ENCODE measurements around the gene ZNF503.

ZNF503 gene

DNA sequence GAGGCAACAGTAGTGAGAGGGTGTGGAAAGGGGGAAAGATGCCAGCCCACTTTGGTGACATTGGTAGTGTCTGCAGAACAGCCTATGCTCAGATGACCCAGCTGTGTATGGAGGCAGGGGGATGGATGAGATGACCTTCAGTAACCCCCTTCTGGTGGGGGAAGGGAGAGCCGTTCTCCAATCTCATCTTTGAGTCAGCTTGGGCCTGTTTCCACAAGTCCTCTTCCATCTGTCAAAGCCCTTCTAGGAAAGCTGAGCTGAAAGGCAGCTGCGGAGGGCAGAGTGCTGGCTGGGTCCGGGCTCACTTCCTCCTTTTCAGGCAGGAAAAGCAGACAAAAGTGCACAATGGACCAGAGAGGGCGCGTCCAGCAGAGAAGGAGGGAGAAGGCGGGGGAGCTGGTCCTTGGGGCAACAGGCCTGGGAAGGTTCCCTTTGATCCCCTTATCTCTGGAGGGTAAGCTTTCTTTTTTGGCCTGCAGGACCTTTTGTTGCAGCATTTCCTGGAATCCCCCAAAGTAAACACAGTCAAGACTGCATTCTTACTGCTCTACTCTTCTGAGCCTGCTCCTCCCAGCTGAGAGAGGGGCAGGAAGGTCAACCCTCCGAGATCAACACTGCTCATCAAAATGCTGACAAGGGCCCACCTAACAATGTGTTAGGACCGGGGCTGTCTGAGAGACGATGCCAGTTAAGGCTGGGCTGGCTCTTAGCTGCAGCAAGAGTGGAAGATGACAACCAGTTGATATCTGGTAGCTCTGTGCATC, 28.6 kb upstream of the ZNF503 start:
- DNase-seq, result peak; percentile 11

GRCh38 chr10:75429159-75429827, 27.7 kb upstream of the ZNF503 start:
- DNase-seq, result no peak

DNA sequence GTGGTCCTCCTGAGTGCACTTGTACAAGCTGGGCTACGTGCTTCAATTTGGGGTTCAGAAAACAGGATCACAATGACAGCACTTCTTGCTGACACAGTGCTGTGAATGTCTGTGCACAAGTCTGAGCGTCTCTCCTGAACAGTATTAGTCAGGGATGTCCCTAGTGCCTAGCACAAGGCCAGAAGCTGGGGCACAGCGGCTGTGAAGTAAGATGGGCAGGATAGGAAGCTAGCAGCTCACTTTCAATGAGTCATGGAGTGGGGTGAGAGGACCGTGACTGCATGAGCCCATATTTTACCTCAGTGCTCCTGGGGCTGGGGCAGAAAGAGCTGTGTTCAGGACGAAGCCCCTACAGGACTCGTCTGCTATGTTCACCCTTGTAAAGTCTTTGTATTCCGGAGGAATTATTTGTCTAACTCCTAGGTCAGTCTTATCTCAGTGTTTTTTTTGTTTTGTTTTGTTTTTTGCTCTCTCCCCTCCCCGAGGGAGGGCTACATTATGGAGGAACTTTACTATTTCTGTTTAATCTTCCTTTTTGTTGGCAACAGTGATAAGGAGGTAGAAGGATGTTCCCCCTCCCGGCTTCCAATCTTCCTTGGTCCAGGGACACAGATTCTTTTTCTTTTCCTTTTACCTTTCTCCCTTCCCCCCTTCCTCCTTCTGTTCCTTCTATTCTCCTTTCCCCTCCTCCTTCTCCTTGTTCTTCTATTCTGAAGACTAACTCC, 27.0 kb upstream of the ZNF503 start:
- no peak for DNase-seq

GRCh38 chr10:75427951-75428350, 26.4 kb upstream of the ZNF503 start:
- DNase-seq, result no peak

- DNase-seq, result no peak
Measured at GRCh38 chr10:75426880-75427279, 25.3 kb upstream of the ZNF503 start.

- no peak for DNase-seq
Measured at GRCh38 chr10:75425291-75426079, 23.9 kb upstream of the ZNF503 start.

DNA sequence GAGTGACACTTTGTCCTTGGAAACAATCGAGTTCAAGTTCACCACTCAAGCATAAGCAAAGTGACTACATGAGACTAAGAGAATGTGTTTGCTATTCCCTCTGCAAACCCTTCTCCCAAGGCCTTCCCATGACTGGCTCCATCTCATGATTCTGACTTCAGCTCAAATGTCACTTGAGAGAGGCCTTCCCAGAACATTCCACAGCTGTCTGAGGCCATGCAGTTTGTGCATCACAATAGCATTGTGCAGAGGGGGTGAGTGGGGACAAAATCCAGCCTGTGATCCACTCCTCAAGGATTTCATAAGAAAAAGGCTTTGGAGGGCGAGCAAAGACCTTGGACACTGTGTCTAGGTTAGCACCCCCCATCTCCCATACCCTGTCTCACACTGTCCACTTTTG, 23.0 kb upstream of the ZNF503 start:
- no peak for DNase-seq

DNA sequence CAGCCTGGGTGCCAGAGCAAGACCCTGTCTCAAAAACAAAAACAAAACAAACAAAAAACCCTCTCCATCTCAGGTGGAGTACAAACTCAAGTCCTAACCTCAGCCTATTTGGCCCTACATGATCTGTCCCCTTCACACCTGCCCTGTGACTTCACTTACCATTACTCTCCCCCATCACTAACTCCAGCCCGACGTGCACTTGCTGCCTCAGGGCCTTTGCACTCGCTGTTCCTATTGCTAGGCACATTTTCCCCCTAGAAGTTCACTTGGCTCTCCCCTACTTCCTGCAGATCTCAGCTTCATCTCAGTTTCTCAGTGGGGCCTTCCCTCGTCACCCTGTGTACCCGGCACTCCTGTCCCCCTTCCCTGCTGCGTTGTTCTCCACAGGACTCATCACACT, 21.3 kb upstream of the ZNF503 start:
- DNase-seq, result no peak

DNA sequence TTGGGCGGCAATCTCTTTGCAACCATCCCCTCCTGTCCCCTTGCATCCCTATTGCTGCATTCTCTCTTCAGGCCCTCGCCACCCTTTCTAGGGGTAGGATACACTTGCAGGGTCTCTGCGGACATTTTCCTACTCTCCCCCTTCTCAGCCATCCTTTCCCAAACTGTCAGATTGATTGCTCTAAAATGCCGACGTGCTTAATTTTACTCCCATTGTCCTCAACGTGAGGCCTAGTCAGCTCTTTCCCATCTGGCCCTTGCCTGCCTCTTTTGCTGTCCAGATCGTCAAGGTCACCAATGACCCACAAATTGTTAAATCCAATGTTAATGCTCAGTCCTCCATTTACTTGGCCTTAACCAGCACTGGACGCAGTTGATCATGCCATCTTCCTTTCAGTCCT, 17.1 kb upstream of the ZNF503 start:
- no peak for DNase-seq

- no peak for DNase-seq
Measured at GRCh38 chr10:75418293-75418692, 16.7 kb upstream of the ZNF503 start.

DNA sequence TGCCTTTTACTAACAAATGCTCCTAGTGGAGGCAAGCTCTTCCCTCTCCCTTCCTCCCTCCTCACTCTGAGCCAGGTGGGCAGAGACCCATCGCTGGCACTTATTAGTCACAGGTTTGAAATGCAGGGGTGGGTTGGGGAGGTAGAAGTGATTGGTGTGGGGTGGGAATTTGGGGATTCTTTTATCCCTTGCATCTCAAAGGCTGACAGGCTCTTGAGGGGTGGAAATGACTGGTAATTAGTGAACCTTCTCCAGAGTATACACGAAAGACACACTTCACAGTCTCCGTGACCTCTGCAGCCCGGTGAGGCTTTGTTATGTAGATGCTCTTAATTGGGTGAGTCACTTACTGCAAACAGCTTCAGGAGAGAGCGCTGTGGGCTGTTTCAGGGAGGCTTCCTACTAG, 16.0 kb upstream of the ZNF503 start:
- DNase-seq, result no peak

- DNase-seq, result no peak
Measured at GRCh38 chr10:75414527-75414926, 13.0 kb upstream of the ZNF503 start.

GRCh38 chr10:75410132-75411005, 8.8 kb upstream of the ZNF503 start:
- no peak for DNase-seq

- DNase-seq, result peak; percentile 26
Measured at GRCh38 chr10:75408911-75409885, 7.6 kb upstream of the ZNF503 start.

DNA sequence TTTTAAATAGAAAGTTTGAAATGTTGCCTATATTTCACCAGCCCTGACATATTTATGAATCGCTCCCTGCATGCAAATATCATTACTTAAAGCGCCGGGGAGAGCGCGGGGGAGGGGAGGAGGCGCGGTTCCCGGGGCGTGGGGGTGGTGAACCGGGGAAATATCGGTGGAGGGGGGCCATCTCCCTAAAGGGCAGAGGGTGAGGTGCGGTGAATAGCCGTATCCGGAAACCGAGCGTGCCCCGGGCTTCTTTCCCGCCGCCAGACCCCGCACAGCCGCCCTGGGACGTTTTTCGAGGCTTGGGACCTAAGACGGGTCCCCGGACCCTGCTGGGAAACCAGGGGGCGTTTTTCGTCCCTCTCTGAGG, 6.9 kb upstream of the ZNF503 start:
- DNase-seq, result no peak

- no peak for DNase-seq
Measured at GRCh38 chr10:75407713-75408508, 6.3 kb upstream of the ZNF503 start.

DNA sequence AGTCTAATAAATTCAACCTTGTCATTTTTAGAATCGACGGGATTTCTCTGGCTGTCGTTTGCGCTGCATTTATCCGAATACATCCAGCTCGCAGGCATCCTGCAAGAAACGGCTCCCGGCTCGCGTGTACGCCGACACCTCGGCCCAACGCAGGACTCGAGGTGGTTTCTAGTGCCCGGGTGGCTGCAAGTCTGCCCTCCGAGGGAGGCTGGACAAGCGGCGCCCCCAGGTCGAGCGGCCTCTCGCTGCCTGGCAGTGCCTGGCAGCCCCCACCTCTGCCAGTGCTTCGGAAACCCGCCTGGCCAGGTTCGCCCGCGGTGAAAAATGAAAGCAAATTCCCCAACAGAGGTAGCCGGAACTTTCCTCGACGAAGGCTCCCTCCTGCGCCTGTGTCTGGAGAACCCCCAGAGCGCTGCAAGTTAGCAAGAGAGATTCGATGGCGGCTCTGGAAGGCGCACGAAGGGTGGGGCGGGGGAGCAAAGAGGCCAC, 5.7 kb upstream of the ZNF503 start:
- DNase-seq, result no peak

- no peak for DNase-seq
Measured at GRCh38 chr10:75406462-75407223, 5.1 kb upstream of the ZNF503 start.
